ENCODE measurements around the gene PLAU. TPM values are rescaled to one million over a fixed set of nuclear protein-coding genes. Genes with fewer than 3 reads are reported as not detected.

The PLAU gene
- total and polyA plus RNA-seq, 9 of the 15 experiments (the other 6 are each of a cell fraction or from before 2014, with no cell fraction given): 2.1 to 16.9 (median 3.3) TPM

GRCh38 chr10:73891540-73891939 is 19.4 kb upstream of the PLAU start:
- Histone ChIP-seq H3K9ac (ENCODE audit: insufficient read depth in 1 of 2, low read depth in 2 of 2, low read length in 2 of 2) (no peak overlapping the region; a peak in 1 of 4 replicates), H3K9me1 (ENCODE audit: control insufficient read depth, insufficient read depth, low read length) (no peaks in the 10 kb centered on the region), H3K27me3 (ENCODE audit: control insufficient read depth in 2 of 2, insufficient read depth in 2 of 2, low read length in 2 of 2) (no peaks in the 10 kb centered on the region), H3K36me3 (ENCODE audit: control insufficient read depth, insufficient read depth, low read length) (no peaks in the 10 kb centered on the region), H4K20me1 (replicated peaks; ENCODE audit: control insufficient read depth, insufficient read depth, low read length) (no peaks in the 10 kb centered on the region), H3K9me3 (replicated peaks; ENCODE audit: control insufficient read depth, insufficient read depth, low read depth, low read length) (no peaks in the 10 kb centered on the region), H3K4me1 (replicated peaks in 1 of 2; ENCODE audit: control insufficient read depth in 2 of 2, insufficient read depth in 2 of 2, low read length in 2 of 2) (peaks cover 28 to 34% of the 10 kb centered on the region in 2 experiments), H3K27ac (ENCODE audit: extremely low read depth, low read depth, low read length) (no peak overlapping the region), H3K4me2 (ENCODE audit: insufficient read depth, low read length) (no peak overlapping the region), H3K4me3 (no peak overlapping the region), H2AFZ (ENCODE audit: low read depth, low read length) (peak overlapping the region; percentile 56; the same call in 1 of the 2 replicates), H3K79me2 (ENCODE audit: control insufficient read depth, insufficient read depth, low read length) (no peaks in the 10 kb centered on the region)
- no peak for FAIRE-seq
- intact Hi-C loops (cut with micrococcal nuclease): no loop called here
- in situ Hi-C loops (cut with MboI): no loop called here
- WGBS (ENCODE audit: insufficient coverage, low coverage, missing lambda C conversion rate): 46% methylated on average over 5 of the region's 5 CpGs
- BruUV-seq (replicated peaks): no TSS peak
- DNase-seq (ENCODE audit: extremely low read depth in 1 of 4, low spot score in 3 of 4): no peak
- TF ChIP-seq USF1 (CRISPR knock-in tag; IDR thresholded peaks at IDR 0.05) (no peak), HEY1 (CRISPR knock-in tag; IDR thresholded peaks at IDR 0.05; ENCODE audit: borderline replicate concordance) (no peak), ESRRA (IDR thresholded peaks at IDR 0.05; ENCODE audit: borderline replicate concordance, low read depth) (no peak), SP2 (IDR thresholded peaks at IDR 0.05; ENCODE audit: extremely low read depth, low read depth, low read length, poor library complexity, severe bottlenecking) (no peak), ZNF124 (CRISPR knock-in tag; IDR thresholded peaks at IDR 0.05) (no peak), ZNF740 (CRISPR knock-in tag; IDR thresholded peaks at IDR 0.05) (no peak), ZNF740 (tag; IDR thresholded peaks at IDR 0.05) (no peak), BCL6 (CRISPR knock-in tag; IDR thresholded peaks at IDR 0.05) (no peak), EGR1 (conservative IDR thresholded peaks at IDR 0.05) (no peak), JUNB (CRISPR knock-in tag; conservative IDR thresholded peaks at IDR 0.05) (no peak), CREM (IDR thresholded peaks at IDR 0.05; ENCODE audit: low read depth) (no peak), KDM2B (CRISPR knock-in tag; IDR thresholded peaks at IDR 0.05) (no peak)
- POLR2A ChIA-PET: interaction anchor here (0.6 to 1.1 kb wide), 4 partner anchors 11 to 207 kb away, joined by 3 to 4 read pairs (median 3); no protein-coding TSS in a partner anchor
- no peak; the same call in 2 of the 3 replicates for ATAC-seq
- CTCF ChIA-PET (ENCODE audit: low intra/inter-chr PET ratio): no interaction called here

All from K562 (cell line).